ENCODE data around the gene ZFHX3. TPM values are rescaled to one million over a fixed set of nuclear protein-coding genes. Genes with fewer than 3 reads are reported as not detected.

Gene ZFHX3
- total and polyA plus RNA-seq, 2 donors from 2014 or later, result 2.3 to 29.3 TPM

GRCh38 chr16:72958522-72959076, 89.3 kb downstream of the ZFHX3 start:
- Histone ChIP-seq H3K9ac (ENCODE audit: low read length in 3 of 3) (no peak overlapping the region), H3K27ac (ENCODE audit: low read depth in 2 of 2, low read length in 2 of 2) (no peak overlapping the region), H3K4me1 (ENCODE audit: control insufficient read depth in 2 of 3, insufficient read depth in 2 of 3, low read depth in 1 of 3, low read length in 3 of 3) (no peaks in the 10 kb centered on the region), H3K27me3 (ENCODE audit: control insufficient read depth, insufficient read depth, low read length) (no peaks in the 10 kb centered on the region), H3K9me3 (ENCODE audit: control insufficient read depth in 2 of 3, insufficient read depth in 1 of 3, low read length in 3 of 3) (no peaks in the 10 kb centered on the region), H3K36me3 (ENCODE audit: control insufficient read depth in 2 of 3, insufficient read depth in 3 of 3, low read length in 3 of 3) (peaks cover 0 to 6% (median 3%) of the 10 kb centered on the region in 3 donors), H3K4me3 (ENCODE audit: low read length in 3 of 3) (no peak overlapping the region)
- intact Hi-C loops (cut with DNase I), result no loop called here
- FAIRE-seq, result no peak
- TF ChIP-seq, protein P1, sequence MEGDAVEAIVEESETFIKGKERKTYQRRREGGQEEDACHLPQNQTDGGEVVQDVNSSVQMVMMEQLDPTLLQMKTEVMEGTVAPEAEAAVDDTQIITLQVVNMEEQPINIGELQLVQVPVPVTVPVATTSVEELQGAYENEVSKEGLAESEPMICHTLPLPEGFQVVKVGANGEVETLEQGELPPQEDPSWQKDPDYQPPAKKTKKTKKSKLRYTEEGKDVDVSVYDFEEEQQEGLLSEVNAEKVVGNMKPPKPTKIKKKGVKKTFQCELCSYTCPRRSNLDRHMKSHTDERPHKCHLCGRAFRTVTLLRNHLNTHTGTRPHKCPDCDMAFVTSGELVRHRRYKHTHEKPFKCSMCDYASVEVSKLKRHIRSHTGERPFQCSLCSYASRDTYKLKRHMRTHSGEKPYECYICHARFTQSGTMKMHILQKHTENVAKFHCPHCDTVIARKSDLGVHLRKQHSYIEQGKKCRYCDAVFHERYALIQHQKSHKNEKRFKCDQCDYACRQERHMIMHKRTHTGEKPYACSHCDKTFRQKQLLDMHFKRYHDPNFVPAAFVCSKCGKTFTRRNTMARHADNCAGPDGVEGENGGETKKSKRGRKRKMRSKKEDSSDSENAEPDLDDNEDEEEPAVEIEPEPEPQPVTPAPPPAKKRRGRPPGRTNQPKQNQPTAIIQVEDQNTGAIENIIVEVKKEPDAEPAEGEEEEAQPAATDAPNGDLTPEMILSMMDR (IDR thresholded peaks at IDR 0.05; ENCODE audit: borderline replicate concordance, extremely low read depth, insufficient read depth), result no peak
- no peak for DNase-seq

DNA sequence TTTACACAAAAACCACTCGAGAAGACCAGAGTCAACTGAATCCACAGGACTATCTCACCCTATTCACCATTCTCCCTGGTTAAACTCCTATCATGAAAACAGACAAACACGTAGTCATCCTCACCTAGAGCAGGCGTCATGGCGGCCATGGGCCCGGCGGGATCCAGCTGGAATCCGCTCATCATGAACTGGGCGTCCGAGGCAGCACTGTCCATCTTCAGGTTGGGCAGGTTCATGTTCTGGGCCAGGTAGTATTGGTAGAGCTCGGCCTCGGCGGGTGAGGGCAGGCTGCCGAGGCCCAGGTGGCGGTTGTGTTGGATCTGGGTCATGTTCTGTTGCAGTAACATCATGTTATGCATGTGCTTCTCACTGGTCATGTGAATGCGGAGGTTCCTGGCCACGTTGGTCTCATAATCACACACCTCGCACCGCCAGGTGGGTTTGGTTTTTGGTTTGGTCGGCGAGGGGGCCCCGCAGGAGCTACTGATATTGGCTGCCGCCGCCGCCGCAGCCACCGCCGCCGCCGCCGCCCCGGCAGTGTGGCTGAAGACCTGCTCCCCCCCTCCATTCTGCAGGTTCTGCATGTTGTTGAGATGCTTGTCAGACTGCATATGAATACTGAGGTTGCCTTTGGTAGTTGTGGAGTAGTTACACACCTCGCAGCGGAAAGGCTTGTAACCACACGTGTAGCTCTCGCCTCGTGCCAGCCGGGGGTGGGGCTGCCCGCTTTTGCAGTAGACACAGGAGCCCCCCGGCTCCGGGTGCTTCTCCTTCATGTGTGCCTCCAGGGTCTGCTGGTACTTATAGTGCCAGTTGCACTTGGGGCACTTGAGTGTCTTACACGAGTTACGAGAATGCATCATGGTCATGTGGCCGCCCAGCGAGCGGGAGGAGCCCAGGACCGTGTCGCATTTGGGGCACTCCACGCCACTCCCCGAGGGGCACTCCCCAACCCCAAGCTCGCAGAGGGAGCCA, 90.3 kb downstream of the ZFHX3 start:
- H3K9me3 ChIP-seq (ENCODE audit: control insufficient read depth in 2 of 3, insufficient read depth in 1 of 3, low read length in 3 of 3), result no peaks in the 10 kb centered on the region
- no peak overlapping the region for H3K27ac ChIP-seq (ENCODE audit: low read depth in 2 of 2, low read length in 2 of 2)
- no peaks in the 10 kb centered on the region for H3K27me3 ChIP-seq (ENCODE audit: control insufficient read depth, insufficient read depth, low read length)
- H3K4me1 ChIP-seq (ENCODE audit: control insufficient read depth in 2 of 3, insufficient read depth in 2 of 3, low read depth in 1 of 3, low read length in 3 of 3), result no peaks in the 10 kb centered on the region
- TF ChIP-seq, protein P1 (IDR thresholded peaks at IDR 0.05; ENCODE audit: borderline replicate concordance, extremely low read depth, insufficient read depth), result no peak
- intact Hi-C loops (cut with DNase I), result no loop called here
- H3K4me3 ChIP-seq (ENCODE audit: low read length in 3 of 3), result no peak overlapping the region
- H3K36me3 ChIP-seq (ENCODE audit: control insufficient read depth in 2 of 3, insufficient read depth in 3 of 3, low read length in 3 of 3), result peaks cover 0 to 6% (median 3%) of the 10 kb centered on the region in 3 donors
- H3K9ac ChIP-seq (ENCODE audit: low read length in 3 of 3), result no peak overlapping the region
- FAIRE-seq (no peak), DNase-seq (no peak)

DNA sequence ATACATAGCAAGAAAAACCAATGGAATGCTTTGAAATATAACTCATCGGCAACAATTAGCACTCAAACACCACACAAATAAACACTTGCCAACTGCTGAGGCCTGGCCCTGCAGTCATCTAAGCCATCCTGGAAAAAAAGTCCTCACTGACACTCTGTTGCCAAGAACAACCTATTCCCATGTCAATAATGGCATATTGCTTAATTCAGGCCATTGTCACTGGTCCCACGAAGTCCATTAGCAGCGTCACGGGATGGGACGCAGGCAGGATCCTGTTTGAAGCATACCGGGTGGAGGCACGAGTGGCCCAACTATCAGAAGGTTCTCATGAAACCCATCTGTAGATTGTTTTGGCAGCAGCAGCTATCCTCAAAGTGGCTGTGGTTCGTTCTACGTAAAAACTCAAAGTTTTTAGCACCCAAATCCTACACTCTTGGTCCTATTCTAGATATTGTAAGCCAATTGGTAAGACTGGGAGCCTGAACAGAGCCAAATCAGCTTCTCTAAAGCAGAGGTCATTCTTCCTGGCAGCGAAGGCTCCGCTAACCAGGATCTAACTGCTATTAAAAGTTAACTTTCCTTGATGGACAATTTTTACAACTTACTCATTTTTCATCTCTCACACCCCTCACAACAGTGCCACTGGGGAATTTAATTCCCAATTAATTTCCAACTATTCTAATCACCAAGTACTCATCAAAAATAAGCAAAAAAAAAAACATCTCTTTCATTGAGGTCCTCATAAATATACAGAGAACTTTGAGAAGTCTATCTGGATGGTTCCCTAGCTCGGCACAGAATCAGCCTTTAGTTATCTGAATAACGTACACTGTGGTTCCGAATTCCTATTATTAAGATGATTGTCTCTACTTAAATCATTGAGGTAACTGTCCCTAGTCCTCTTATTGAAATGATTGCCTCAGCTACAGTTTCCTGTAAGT, 91.5 kb downstream of the ZFHX3 start:
- intact Hi-C loops (cut with DNase I), result no loop called here
- DNase-seq (no peak), FAIRE-seq (no peak)
- H3K27me3 ChIP-seq (ENCODE audit: control insufficient read depth, insufficient read depth, low read length), result no peaks in the 10 kb centered on the region
- H3K9ac ChIP-seq (ENCODE audit: low read length in 3 of 3), result no peak overlapping the region
- no peak overlapping the region for H3K27ac ChIP-seq (ENCODE audit: low read depth in 2 of 2, low read length in 2 of 2)
- peaks cover 0 to 6% (median 3%) of the 10 kb centered on the region in 3 donors for H3K36me3 ChIP-seq (ENCODE audit: control insufficient read depth in 2 of 3, insufficient read depth in 3 of 3, low read length in 3 of 3)
- H3K4me3 ChIP-seq (ENCODE audit: low read length in 3 of 3), result no peak overlapping the region
- TF ChIP-seq, protein P1 (IDR thresholded peaks at IDR 0.05; ENCODE audit: borderline replicate concordance, extremely low read depth, insufficient read depth), result no peak
- H3K4me1 ChIP-seq (ENCODE audit: control insufficient read depth in 2 of 3, insufficient read depth in 2 of 3, low read depth in 1 of 3, low read length in 3 of 3), result peaks cover 0 to 7% (median 0%) of the 10 kb centered on the region in 3 donors
- H3K9me3 ChIP-seq (ENCODE audit: control insufficient read depth in 2 of 3, insufficient read depth in 1 of 3, low read length in 3 of 3), result no peaks in the 10 kb centered on the region

Data from kidney (tissue), 14 donors.